ENCODE measurements around the gene GTPBP4. TPM values are rescaled to one million over a fixed set of nuclear protein-coding genes. Genes with fewer than 3 reads are reported as not detected.

Gene GTPBP4
- total RNA-seq, 1 donor from 2014 or later, result 46.2 TPM

- Mint-ChIP-seq H3K27ac (ENCODE audit: unreplicated experiment) (no peak overlapping the region), H3K9me3 (ENCODE audit: unreplicated experiment) (no peaks in the 10 kb centered on the region), H3K27me3 (ENCODE audit: unreplicated experiment) (peaks cover 7% of the 10 kb centered on the region), H3K36me3 (ENCODE audit: low read depth, unreplicated experiment) (no peaks in the 10 kb centered on the region), H3K4me3 (ENCODE audit: unreplicated experiment) (no peak overlapping the region), H3K4me1 (ENCODE audit: unreplicated experiment) (no peaks in the 10 kb centered on the region)
- TF ChIP-seq, protein P1, sequence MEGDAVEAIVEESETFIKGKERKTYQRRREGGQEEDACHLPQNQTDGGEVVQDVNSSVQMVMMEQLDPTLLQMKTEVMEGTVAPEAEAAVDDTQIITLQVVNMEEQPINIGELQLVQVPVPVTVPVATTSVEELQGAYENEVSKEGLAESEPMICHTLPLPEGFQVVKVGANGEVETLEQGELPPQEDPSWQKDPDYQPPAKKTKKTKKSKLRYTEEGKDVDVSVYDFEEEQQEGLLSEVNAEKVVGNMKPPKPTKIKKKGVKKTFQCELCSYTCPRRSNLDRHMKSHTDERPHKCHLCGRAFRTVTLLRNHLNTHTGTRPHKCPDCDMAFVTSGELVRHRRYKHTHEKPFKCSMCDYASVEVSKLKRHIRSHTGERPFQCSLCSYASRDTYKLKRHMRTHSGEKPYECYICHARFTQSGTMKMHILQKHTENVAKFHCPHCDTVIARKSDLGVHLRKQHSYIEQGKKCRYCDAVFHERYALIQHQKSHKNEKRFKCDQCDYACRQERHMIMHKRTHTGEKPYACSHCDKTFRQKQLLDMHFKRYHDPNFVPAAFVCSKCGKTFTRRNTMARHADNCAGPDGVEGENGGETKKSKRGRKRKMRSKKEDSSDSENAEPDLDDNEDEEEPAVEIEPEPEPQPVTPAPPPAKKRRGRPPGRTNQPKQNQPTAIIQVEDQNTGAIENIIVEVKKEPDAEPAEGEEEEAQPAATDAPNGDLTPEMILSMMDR (IDR thresholded peaks at IDR 0.05; ENCODE audit: unreplicated experiment), result no peak
- DNase-seq (ENCODE audit: low spot score), result no peak
Measured at GRCh38 chr10:953836-954235, 34.4 kb upstream of the GTPBP4 start.

DNA sequence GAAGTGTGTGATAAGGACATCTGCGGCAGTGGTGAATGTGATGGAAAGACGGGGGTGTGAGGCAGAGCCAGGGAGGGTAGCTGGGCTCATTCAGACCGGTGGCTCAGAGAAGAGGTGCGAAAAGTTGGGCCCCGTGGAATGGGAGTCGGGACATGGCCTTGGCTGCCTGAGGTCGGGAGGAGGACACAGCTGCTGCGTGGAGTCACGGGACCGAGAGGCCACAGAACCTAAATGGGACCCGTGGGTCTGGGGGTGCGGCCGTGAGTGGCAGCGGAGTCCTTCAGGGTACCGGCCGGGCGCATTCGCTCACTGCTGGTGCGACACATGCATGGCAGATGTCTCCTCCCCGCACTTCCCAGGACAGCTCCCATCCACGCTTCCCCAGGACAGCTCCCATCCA is 33.8 kb upstream of the GTPBP4 start:
- Mint-ChIP-seq H3K27me3 (ENCODE audit: unreplicated experiment) (peaks cover 7% of the 10 kb centered on the region), H3K9me3 (ENCODE audit: unreplicated experiment) (no peaks in the 10 kb centered on the region), H3K4me3 (ENCODE audit: unreplicated experiment) (no peak overlapping the region), H3K36me3 (ENCODE audit: low read depth, unreplicated experiment) (no peaks in the 10 kb centered on the region), H3K27ac (ENCODE audit: unreplicated experiment) (no peak overlapping the region), H3K4me1 (ENCODE audit: unreplicated experiment) (no peaks in the 10 kb centered on the region)
- TF ChIP-seq, protein P1 (IDR thresholded peaks at IDR 0.05; ENCODE audit: unreplicated experiment), result no peak
- no peak for DNase-seq (ENCODE audit: low spot score)

DNA sequence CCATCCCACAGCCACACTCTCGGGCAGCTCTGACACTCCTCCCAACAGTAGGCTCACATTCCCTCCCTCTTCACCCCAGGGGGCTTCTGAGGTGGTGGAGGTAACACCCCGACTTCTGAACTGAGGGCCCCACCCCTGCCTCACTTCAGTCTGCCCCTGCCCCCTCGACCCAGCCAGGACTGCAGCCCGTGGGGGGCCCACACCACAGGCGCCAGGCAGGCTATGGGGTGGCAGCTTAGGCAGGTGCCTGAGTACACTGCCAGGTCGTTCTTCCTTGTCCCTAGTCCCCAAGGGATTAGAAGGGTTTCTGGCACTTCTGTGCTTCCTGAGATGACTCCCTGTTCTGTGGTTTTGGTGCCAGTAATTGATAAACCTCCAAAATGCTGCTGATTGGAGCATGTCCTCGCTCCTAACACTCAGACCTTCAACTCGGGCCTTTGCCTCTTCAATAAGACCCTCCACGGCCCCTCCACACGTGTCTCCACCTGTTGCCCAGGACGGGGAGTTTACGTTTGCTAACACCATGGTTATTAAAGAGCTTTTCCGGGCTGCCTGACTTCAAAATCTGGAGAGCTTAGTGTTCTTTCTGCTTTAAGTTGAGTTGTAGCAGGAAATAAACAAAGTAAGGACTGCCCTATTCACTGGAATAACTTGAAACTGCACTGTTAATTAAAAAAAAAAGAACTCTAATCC is 33.0 kb upstream of the GTPBP4 start:
- peak overlapping the region; percentile 31 for H3K27ac Mint-ChIP-seq (ENCODE audit: unreplicated experiment)
- no peak for DNase-seq (ENCODE audit: low spot score)

DNA sequence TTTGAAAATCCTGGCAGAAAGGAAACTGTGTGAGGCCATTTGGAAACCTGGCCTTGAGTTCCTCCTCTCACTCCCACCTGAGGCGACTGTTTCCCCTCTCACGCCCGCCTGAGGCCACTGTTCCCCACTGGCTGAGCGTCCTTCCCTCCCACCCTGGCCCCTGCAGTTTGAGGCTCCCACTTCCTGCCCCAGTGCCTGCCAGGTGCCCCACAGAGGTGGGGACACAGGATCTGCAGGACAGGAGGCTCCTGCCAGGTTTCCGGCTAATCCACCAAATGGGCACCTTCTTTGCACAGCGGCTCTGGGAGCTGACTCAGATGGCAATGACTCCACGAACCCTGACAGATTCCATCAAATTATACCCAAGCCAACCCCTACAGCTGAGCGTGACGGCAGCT is 32.4 kb upstream of the GTPBP4 start:
- Mint-ChIP-seq H3K36me3 (ENCODE audit: low read depth, unreplicated experiment) (no peaks in the 10 kb centered on the region), H3K4me3 (ENCODE audit: unreplicated experiment) (no peak overlapping the region), H3K4me1 (ENCODE audit: unreplicated experiment) (no peaks in the 10 kb centered on the region), H3K9me3 (ENCODE audit: unreplicated experiment) (no peaks in the 10 kb centered on the region), H3K27me3 (ENCODE audit: unreplicated experiment) (peaks cover 7% of the 10 kb centered on the region), H3K27ac (ENCODE audit: unreplicated experiment) (no peak overlapping the region)
- DNase-seq (ENCODE audit: low spot score), result no peak
- TF ChIP-seq, protein P1 (IDR thresholded peaks at IDR 0.05; ENCODE audit: unreplicated experiment), result no peak

More for the DNA sequence above, 33.0 kb upstream of the GTPBP4 start:
- H3K4me1 Mint-ChIP-seq (ENCODE audit: unreplicated experiment), result no peaks in the 10 kb centered on the region
- TF ChIP-seq, protein P1 (IDR thresholded peaks at IDR 0.05; ENCODE audit: unreplicated experiment), result no peak
- H3K36me3 Mint-ChIP-seq (ENCODE audit: low read depth, unreplicated experiment), result no peaks in the 10 kb centered on the region
- H3K4me3 Mint-ChIP-seq (ENCODE audit: unreplicated experiment), result no peak overlapping the region
- no peaks in the 10 kb centered on the region for H3K9me3 Mint-ChIP-seq (ENCODE audit: unreplicated experiment)
- H3K27me3 Mint-ChIP-seq (ENCODE audit: unreplicated experiment), result peaks cover 7% of the 10 kb centered on the region

GRCh38 chr10:958106-958505 is 30.1 kb upstream of the GTPBP4 start:
- H3K27me3 Mint-ChIP-seq (ENCODE audit: unreplicated experiment), result peaks cover 7% of the 10 kb centered on the region
- H3K9me3 Mint-ChIP-seq (ENCODE audit: unreplicated experiment), result no peaks in the 10 kb centered on the region
- no peak overlapping the region for H3K27ac Mint-ChIP-seq (ENCODE audit: unreplicated experiment)
- TF ChIP-seq, protein P1 (IDR thresholded peaks at IDR 0.05; ENCODE audit: unreplicated experiment), result no peak
- no peak for DNase-seq (ENCODE audit: low spot score)
- no peak overlapping the region for H3K4me3 Mint-ChIP-seq (ENCODE audit: unreplicated experiment)
- H3K4me1 Mint-ChIP-seq (ENCODE audit: unreplicated experiment), result no peaks in the 10 kb centered on the region
- H3K36me3 Mint-ChIP-seq (ENCODE audit: low read depth, unreplicated experiment), result no peaks in the 10 kb centered on the region

Data from endothelial cell (in vitro differentiated cells).